HepG2 (cell line): Measurements from ENCODE around the gene TTC17. TPM values are rescaled to one million over a fixed set of nuclear protein-coding genes. Genes with fewer than 3 reads are reported as not detected.

Experiments
- ARHGAP35 ChIP-seq: sonication (generic); formaldehyde crosslinking; IDR thresholded peaks from 2 replicates; pipeline ENCODE4 v1.9.0; 2022; ENCODE audit warnings: mild to moderate bottlenecking, inconsistent platforms, moderate library complexity, missing genetic modification reagents, borderline replicate concordance
- GPN1 ChIP-seq: sonication (generic); formaldehyde crosslinking; IDR thresholded peaks from 2 replicates; pipeline ENCODE4 v1.5.1; 2020; ENCODE audit warnings: missing genetic modification reagents, borderline replicate concordance
- JUN ChIP-seq: sonication (generic); formaldehyde crosslinking; IDR thresholded peaks from 2 replicates; pipeline ENCODE4 v1.4.0; 2020; ENCODE audit warnings: mild to moderate bottlenecking, missing genetic modification reagents
- PHF20 ChIP-seq: sonication (generic); formaldehyde crosslinking; IDR thresholded peaks from 2 replicates; pipeline ENCODE4 v1.5.0; 2020; ENCODE audit warnings: mild to moderate bottlenecking, missing genetic modification reagents
- PRMT3 ChIP-seq: sonication (generic); formaldehyde crosslinking; IDR thresholded peaks from 2 replicates; pipeline ENCODE4 v1.8.1; 2022; ENCODE audit warnings: low read depth, mild to moderate bottlenecking, moderate library complexity, missing genetic modification reagents, borderline replicate concordance
- SNAPC4 ChIP-seq: sonication (generic); formaldehyde crosslinking; IDR thresholded peaks from 2 replicates; pipeline ENCODE4 v1.4.0; 2020; ENCODE audit warnings: mild to moderate bottlenecking, missing genetic modification reagents
- TGIF2 ChIP-seq: IDR thresholded peaks from 2 replicates; pipeline ENCODE4 v1.6.1; 2016; ENCODE audit warnings: control low read depth, missing compliant biosample characterization
- ZBTB37 ChIP-seq: sonication (generic); formaldehyde crosslinking; IDR thresholded peaks from 2 replicates; pipeline ENCODE4 v1.4.0; 2020; ENCODE audit warnings: mild to moderate bottlenecking, missing genetic modification reagents
- ZFP36 ChIP-seq: fragments of 150-350 bp; IDR thresholded peaks from 2 replicates; pipeline ENCODE4 v1.6.1; 2018; ENCODE audit warnings: borderline replicate concordance, low read length, low read depth; ENCODE audit not compliant: partially characterized antibody
- ZFP36L1 ChIP-seq: sonication (generic); formaldehyde crosslinking; IDR thresholded peaks from 2 replicates; pipeline ENCODE4 v1.8.0; 2022; ENCODE audit warnings: mild to moderate bottlenecking, missing genetic modification reagents, moderate library complexity
- ZMYM3 ChIP-seq: sonication (generic); formaldehyde crosslinking; IDR thresholded peaks from 2 replicates; pipeline ENCODE4 v1.5.1; 2020; ENCODE audit warnings: mild to moderate bottlenecking, missing genetic modification reagents
- ZNF142 ChIP-seq: sonication (generic); formaldehyde crosslinking; IDR thresholded peaks from 2 replicates; pipeline ENCODE4 v1.4.0; 2020; ENCODE audit warnings: missing genetic modification reagents
- ZNF652 ChIP-seq: IDR thresholded peaks from 2 replicates; pipeline ENCODE4 v1.6.1; 2016; ENCODE audit warnings: low read depth, borderline replicate concordance
- ZNF790 ChIP-seq: sonication (generic); formaldehyde crosslinking; IDR thresholded peaks from 2 replicates; pipeline ENCODE4 v1.8.0; 2022; ENCODE audit warnings: missing genetic modification reagents, mild to moderate bottlenecking, borderline replicate concordance
- ZNF879 ChIP-seq: sonication (generic); formaldehyde crosslinking; IDR thresholded peaks from 2 replicates; pipeline ENCODE4 v1.8.1; 2023; ENCODE audit warnings: missing genetic modification reagents
- polyA plus RNA-seq, 8 experiments: library from polyadenylated mRNA; depleted of rRNA in 3 of 8; stranded (reverse) in 7 of 8; unstranded in 1 of 8; fragments of >200 nt; fragmentation: Illumina TruSeq in 4 of 8; extraction: Trizol in 4 of 8; gene quantifications; 2 replicates each; pipeline versions ENCODE4 v1.2.1 to v1.2.3, GENCODE V29; 2011 to 2016; ENCODE audit warnings: low read depth in 4 of 8, missing spikeins in 1 of 8, mixed read lengths in 1 of 8; ENCODE audit not compliant: insufficient read depth in 1 of 8
- total RNA-seq, 5 experiments: library from RNA; depleted of rRNA; stranded (reverse); fragments of >200 nt; fragmentation: Illumina TruSeq; extraction: Trizol; gene quantifications; 2 replicates each; pipeline ENCODE4 v1.2.3, GENCODE V29; 2016; ENCODE audit warnings: low read depth in 1 of 5

Gene TTC17
- total and polyA plus RNA-seq, 2 of the 13 experiments (the other 11 are each of a cell fraction or from before 2014, with no cell fraction given) = 55.9 to 99.7 TPM

- TF ChIP-seq ZNF142 (0 out of 2 replicates have a peak, but pooled peaks have one; percentile 23), ZNF652 (no peak), ZFP36L1 (CRISPR knock-in tag) (peak; percentile 72; the same call in 1 of the 2 replicates), SNAPC4 (CRISPR knock-in tag) (peak; percentile 93), PRMT3 (CRISPR knock-in tag) (no peak), JUN (CRISPR knock-in tag) (no peak), ZMYM3 (CRISPR knock-in tag) (0 out of 2 replicates have a peak, but pooled peaks have one; percentile 44), TGIF2 (CRISPR knock-in tag) (no peak), GPN1 (CRISPR knock-in tag) (no peak), ARHGAP35 (CRISPR knock-in tag) (no peak; the same call in 1 of the 2 replicates), ZNF790 (peak; percentile 78; the same call in 1 of the 2 replicates), ZBTB37 (CRISPR knock-in tag) (no peak), ZFP36 (no peak), PHF20 (CRISPR knock-in tag) (peak; percentile 92), ZNF879 (CRISPR knock-in tag) (no peak; the same call in 1 of the 2 replicates)
These were observed at the start of gene TTC17 (continued) for GRCh38 chr11:43358801-43359421.
